PFSK-1 (cell line): ENCODE data around the gene ZNHIT1.

Experiments used
- FOXP2 ChIP-seq: optimal IDR thresholded peaks from 2 replicates; pipeline ENCODE3; 2011; ENCODE audit warnings: borderline replicate concordance, control low read depth, inconsistent platforms; ENCODE audit not compliant: insufficient read depth; ENCODE audit errors: extremely low read length, extremely low read depth
- POLR2AphosphoS5 ChIP-seq: IDR thresholded peaks from 2 replicates; pipeline ENCODE4 v1.6.1; 2012; ENCODE audit warnings: low read depth, mild to moderate bottlenecking, control low read depth, low read length, moderate library complexity
- REST ChIP-seq, 2 experiments: IDR thresholded peaks; 2 replicates each; pipeline versions ENCODE4 v1.6.1 to v1.8.0; 2011 to 2012; ENCODE audit warnings: low read depth in 2 of 2, low read length in 2 of 2, control low read depth in 1 of 2, inconsistent platforms in 1 of 2, mild to moderate bottlenecking in 1 of 2, moderate library complexity in 1 of 2; ENCODE audit not compliant: insufficient read depth in 1 of 2
- SIN3A ChIP-seq: IDR thresholded peaks from 2 replicates; pipeline ENCODE4 v1.6.1; 2012; ENCODE audit warnings: mild to moderate bottlenecking, low read length, moderate library complexity, borderline replicate concordance; ENCODE audit not compliant: insufficient read depth
- TAF1 ChIP-seq: IDR thresholded peaks from 2 replicates; pipeline ENCODE4 v1.6.1; 2012; ENCODE audit warnings: low read length, control low read depth, borderline replicate concordance; ENCODE audit not compliant: insufficient read depth

Gene ZNHIT1

DNA sequence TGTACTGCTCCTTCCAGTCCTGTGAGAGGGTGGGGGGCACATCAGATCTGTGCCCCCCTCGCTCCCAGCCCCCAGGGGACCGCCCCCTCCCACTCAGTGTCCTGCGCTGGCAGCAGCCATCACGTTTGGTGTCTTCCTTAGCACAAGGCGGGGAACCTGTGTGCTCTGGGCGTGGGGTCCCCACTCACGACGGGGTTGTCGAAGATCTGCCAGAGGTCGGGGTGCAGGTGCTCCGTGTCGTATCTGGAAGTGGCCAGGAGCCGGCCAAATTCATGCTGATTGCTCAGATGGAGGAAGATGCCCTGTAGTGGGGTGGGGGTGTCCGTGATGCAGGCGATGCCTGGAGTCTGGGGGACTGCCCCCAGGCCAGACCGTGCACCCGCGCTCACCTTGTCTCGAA is 7.8 kb upstream of the ZNHIT1 start:
- TF ChIP-seq TAF1 (no peak), SIN3A (no peak), POLR2AphosphoS5 (no peak), FOXP2 (no peak), REST (IDR thresholded peaks at IDR 0.05; ENCODE audit: insufficient read depth in 1 of 2, low read depth in 2 of 2, low read length in 2 of 2) (no peak)

- TF ChIP-seq REST (IDR thresholded peaks at IDR 0.05; ENCODE audit: insufficient read depth in 1 of 2, low read depth in 2 of 2, low read length in 2 of 2) (no peak), POLR2AphosphoS5 (no peak), TAF1 (no peak), SIN3A (no peak), FOXP2 (no peak)
These were observed 6.5 kb upstream of the ZNHIT1 start for GRCh38 chr7:101211501-101211900.

DNA sequence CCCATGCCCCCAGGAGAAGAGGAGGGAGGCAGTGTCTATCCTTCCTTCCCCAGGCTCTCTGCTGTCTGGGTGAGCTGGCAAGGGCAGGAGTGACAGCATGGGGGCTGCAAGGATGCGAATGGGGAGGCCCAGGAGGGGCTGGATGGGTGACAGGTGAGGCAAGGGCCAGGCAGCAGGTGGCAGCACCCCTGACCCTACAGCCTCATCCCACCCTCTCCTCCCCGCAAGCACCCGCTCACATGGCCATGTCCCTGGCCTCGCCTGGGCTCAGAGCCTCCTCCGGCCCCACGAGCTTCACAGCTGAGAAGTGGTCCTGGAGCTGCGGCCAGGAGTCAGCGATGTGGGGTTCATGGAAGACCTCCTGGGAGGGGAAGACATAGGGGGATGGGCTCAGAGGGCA is 6.0 kb upstream of the ZNHIT1 start:
- TF ChIP-seq POLR2AphosphoS5 (no peak), FOXP2 (no peak), REST (IDR thresholded peaks at IDR 0.05; ENCODE audit: insufficient read depth in 1 of 2, low read depth in 2 of 2, low read length in 2 of 2) (no peak)

DNA sequence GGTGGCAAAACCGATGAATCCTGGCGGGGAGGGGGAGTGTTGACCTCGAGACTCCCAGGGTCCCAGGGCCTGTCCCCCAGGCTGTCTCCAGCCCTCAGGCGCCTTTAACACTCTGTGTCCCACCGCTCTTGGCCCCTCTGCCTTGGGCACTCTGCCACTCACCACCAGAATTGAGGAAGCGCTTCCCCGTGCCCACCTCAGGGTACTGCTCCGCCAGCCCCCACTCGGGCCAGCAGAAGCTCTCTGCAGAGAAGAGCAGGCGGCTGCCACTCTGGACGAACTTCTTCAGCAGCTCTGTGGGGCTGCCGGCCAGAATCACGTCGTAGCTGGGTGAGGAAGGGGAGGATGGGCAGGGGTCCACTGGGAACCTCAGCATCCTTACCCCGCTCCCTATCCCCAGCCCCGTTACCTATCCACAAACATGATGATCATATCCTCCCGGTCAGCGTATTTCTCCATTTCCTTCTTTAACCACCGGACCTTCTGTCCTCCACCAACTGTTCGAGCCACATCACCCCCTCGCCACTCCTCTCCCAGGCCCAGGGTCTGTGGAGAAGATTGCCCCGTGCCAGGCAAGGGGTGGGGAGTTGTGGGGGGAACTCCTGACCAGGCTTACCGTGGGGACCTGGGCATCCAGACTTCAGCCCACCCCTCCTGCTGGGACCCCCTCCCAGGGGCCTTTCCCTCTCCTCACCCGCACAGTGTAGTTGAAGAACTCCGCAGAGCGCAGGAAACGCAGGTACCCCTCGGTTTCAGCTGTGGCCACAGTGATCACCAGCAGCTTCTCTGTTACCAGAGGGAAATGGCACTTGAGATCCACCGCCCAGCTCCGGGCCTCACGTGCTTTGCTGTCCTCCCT is 1.7 kb upstream of the ZNHIT1 start:
- no peak for TF ChIP-seq TAF1
- no peak for TF ChIP-seq POLR2AphosphoS5
- TF ChIP-seq SIN3A: no peak
- no peak for TF ChIP-seq FOXP2
- no peak for TF ChIP-seq REST (IDR thresholded peaks at IDR 0.05; ENCODE audit: insufficient read depth in 1 of 2, low read depth in 2 of 2, low read length in 2 of 2)

GRCh38 chr7:101216860-101217387 is 1.0 kb upstream of the ZNHIT1 start:
- TF ChIP-seq FOXP2: no peak
- no peak for TF ChIP-seq POLR2AphosphoS5
- TF ChIP-seq REST (IDR thresholded peaks at IDR 0.05; ENCODE audit: insufficient read depth in 1 of 2, low read depth in 2 of 2, low read length in 2 of 2): no peak
- TF ChIP-seq TAF1: no peak
- TF ChIP-seq SIN3A: no peak
